Stimulated activated memory B cell treated with anti-CD40 and anti-IgM and Interleukin-4, amounts not matched to agents 10 μg/mL and 1 μg/mL and 100 μg/mL, for 72 hours (primary cell): ENCODE measurements around the gene VCPKMT.
"Not testable (repeated sequence)": the region's sequence is repeated elsewhere in the genome, so short reads cannot be mapped to it uniquely, and the experiment has no call there.

ENCODE experiments used
- ATAC-seq: fragments of 150-1000 bp; cut with Tn5 transposase; 2 replicates; pipeline ENCODE4 v1.10.0; 2021
- H3K27ac Mint-ChIP-seq: one replicate; pipeline ENCODE4 v1.8.0; 2022; ENCODE audit warnings: mild to moderate bottlenecking, mixed read lengths
- H3K27me3 Mint-ChIP-seq: one replicate; pipeline ENCODE4 v1.8.0; 2022; ENCODE audit warnings: mixed read lengths
- H3K36me3 Mint-ChIP-seq: one replicate; pipeline ENCODE4 v1.8.0; 2022; ENCODE audit warnings: mixed read lengths
- H3K4me1 Mint-ChIP-seq: one replicate; pipeline ENCODE4 v1.8.0; 2022; ENCODE audit warnings: mixed read lengths
- H3K4me3 Mint-ChIP-seq: one replicate; pipeline ENCODE4 v1.8.0; 2022; ENCODE audit warnings: mild to moderate bottlenecking, moderate library complexity, mixed read lengths
- H3K9me3 Mint-ChIP-seq: one replicate; pipeline ENCODE4 v1.8.0; 2022; ENCODE audit warnings: mixed read lengths

The VCPKMT gene

GRCh38 chr14:50085570-50086320 lies 30.6 kb downstream of the VCPKMT start:
- Mint-ChIP-seq H3K36me3 (peaks cover 16% of the 10 kb centered on the region), H3K27me3 (no peaks in the 10 kb centered on the region), H3K9me3 (peaks cover 2% of the 10 kb centered on the region), H3K4me1 (peaks cover 78% of the 10 kb centered on the region), H3K27ac (peak overlapping the region; percentile 97), H3K4me3 (peak overlapping the region; percentile 64)
- peak; percentile 87 for ATAC-seq

DNA sequence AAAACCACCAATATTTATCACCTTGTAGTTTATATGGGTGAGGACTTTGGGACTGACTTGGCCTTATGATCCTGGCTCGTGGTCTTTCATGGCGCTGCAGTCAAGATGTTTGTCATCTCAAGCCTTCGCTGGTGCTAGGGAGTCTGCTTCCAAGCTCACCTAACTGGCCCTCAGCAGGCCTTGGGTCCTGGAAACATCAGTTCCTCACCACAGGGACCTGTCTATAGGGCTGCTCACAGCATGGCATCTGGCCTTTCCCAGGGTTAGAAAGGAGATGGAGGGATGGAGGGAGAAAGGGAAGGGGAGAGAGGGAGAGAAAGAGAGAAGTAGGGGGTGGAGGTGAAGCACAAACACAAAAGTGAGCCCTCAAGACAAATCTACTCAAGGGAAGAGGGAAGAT lies 31.7 kb downstream of the VCPKMT start:
- no peak for ATAC-seq
- Mint-ChIP-seq H3K4me3 (peak overlapping the region; percentile 22), H3K27me3 (no peaks in the 10 kb centered on the region), H3K36me3 (peaks cover 13% of the 10 kb centered on the region), H3K9me3 (no peaks in the 10 kb centered on the region), H3K4me1 (peaks cover 68% of the 10 kb centered on the region), H3K27ac (peak overlapping the region; percentile 97)

DNA sequence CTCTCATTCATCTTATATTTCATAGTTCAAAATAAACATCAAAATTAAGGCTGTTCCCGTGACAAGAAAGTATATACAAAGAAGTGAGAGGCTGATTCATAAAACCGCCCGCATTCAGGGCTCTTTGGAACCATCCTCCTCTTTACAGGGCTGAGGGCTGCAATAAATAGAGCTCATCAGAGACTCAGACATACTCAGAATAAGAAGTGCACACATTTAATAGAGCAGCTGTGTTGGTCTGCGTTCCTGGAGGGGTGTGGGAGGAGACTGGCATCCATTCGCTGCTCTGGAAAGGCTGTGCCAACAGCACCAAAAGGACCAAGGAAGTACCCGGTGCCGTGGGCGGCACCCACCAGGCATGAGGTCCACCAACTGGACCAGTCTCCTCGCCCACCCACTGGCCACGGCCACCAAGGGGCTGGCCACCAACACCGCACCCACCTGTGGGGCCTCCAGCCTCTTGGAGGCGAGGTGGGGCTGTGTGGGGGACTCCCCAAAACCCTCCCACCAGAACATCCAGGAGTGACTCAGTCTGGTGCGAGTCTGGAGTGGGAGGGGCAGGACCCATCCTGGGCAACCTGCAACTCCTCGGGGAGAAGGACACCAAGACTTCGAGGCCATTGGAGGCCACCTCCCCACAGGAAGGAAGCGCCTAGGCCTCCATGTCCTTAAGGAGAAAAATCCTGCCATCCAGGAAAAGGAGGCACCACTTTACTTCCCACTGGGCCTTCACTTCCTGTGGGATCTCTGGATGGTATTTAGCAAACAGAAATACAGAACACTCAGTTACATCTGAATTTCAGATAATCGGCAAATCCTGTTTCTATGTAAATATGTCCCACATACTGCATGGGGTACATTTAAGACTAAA lies 32.7 kb downstream of the VCPKMT start:
- Mint-ChIP-seq H3K27ac (peak overlapping the region; percentile 97), H3K4me1 (peaks cover 74% of the 10 kb centered on the region), H3K4me3 (peak overlapping the region; percentile 68), H3K9me3 (no peaks in the 10 kb centered on the region), H3K36me3 (peaks cover 13% of the 10 kb centered on the region), H3K27me3 (no peaks in the 10 kb centered on the region)
- peak; percentile 65 for ATAC-seq

DNA sequence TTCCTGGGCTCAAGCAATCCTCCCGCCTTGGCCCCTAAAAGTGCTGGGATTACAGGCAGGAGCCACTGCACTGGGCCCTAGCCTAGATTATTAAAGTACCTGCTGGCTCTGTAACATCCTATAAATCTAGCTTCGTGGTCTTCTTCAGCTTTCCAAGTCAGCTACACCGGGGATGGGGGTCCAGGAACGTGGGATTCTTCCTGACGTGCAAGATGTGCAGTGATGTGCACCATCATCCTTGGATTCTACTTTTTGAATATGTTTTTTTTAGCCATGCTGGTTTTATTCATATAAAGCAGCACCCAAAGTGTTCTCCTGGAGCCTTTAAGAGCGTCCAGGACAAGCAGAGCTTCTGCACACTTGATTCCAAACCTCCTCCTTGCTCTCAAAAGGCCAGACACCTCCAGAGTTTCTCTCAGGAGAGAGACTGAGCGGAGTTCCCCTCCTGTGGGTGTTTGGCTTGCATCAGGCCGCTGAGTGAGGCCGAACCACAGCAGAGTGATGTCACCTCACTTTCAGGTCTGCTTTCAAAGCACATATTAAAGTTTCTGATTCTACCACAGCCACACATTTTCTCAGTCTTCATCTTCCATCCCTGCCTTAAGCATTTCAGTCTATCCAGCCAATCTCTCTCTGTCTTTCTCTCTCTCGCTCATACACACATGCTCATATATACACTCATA lies 33.4 kb downstream of the VCPKMT start:
- peak; percentile 85 for ATAC-seq

GRCh38 chr14:50082308-50082742 lies 34.0 kb downstream of the VCPKMT start:
- Mint-ChIP-seq H3K27ac (peak overlapping the region; percentile 97), H3K4me3 (peak overlapping the region; percentile 68), H3K27me3 (no peaks in the 10 kb centered on the region), H3K4me1 (peaks cover 75% of the 10 kb centered on the region), H3K9me3 (no peaks in the 10 kb centered on the region), H3K36me3 (peaks cover 7% of the 10 kb centered on the region)
- ATAC-seq: peak; percentile 35

More for the DNA sequence above, 33.4 kb downstream of the VCPKMT start:
- Mint-ChIP-seq H3K27ac (peak overlapping the region; percentile 97), H3K9me3 (no peaks in the 10 kb centered on the region), H3K36me3 (peaks cover 10% of the 10 kb centered on the region), H3K4me1 (peaks cover 76% of the 10 kb centered on the region), H3K4me3 (peak overlapping the region; percentile 68), H3K27me3 (no peaks in the 10 kb centered on the region)

GRCh38 chr14:50079103-50079502 lies 37.3 kb downstream of the VCPKMT start:
- not testable (repeated sequence) for H3K27me3 Mint-ChIP-seq, ATAC-seq, H3K9me3 Mint-ChIP-seq, H3K27ac Mint-ChIP-seq, H3K4me3 Mint-ChIP-seq
- Mint-ChIP-seq H3K36me3 (peaks cover 16% of the 10 kb centered on the region), H3K4me1 (peaks cover 64% of the 10 kb centered on the region)

GRCh38 chr14:50073663-50074062 lies 42.7 kb downstream of the VCPKMT start:
- ATAC-seq, H3K27ac Mint-ChIP-seq, H3K4me3 Mint-ChIP-seq, H3K9me3 Mint-ChIP-seq, H3K27me3 Mint-ChIP-seq: not testable (repeated sequence)
- Mint-ChIP-seq H3K4me1 (peaks cover 47% of the 10 kb centered on the region), H3K36me3 (peaks cover 26% of the 10 kb centered on the region)

- Mint-ChIP-seq H3K9me3 (peaks cover 4% of the 10 kb centered on the region), H3K27ac (peak overlapping the region; percentile 83), H3K36me3 (peaks cover 35% of the 10 kb centered on the region), H3K4me1 (peaks cover 43% of the 10 kb centered on the region), H3K27me3 (no peaks in the 10 kb centered on the region), H3K4me3 (no peak overlapping the region)
- no peak for ATAC-seq
These were observed 44.0 kb downstream of the VCPKMT start for GRCh38 chr14:50072395-50072794.

DNA sequence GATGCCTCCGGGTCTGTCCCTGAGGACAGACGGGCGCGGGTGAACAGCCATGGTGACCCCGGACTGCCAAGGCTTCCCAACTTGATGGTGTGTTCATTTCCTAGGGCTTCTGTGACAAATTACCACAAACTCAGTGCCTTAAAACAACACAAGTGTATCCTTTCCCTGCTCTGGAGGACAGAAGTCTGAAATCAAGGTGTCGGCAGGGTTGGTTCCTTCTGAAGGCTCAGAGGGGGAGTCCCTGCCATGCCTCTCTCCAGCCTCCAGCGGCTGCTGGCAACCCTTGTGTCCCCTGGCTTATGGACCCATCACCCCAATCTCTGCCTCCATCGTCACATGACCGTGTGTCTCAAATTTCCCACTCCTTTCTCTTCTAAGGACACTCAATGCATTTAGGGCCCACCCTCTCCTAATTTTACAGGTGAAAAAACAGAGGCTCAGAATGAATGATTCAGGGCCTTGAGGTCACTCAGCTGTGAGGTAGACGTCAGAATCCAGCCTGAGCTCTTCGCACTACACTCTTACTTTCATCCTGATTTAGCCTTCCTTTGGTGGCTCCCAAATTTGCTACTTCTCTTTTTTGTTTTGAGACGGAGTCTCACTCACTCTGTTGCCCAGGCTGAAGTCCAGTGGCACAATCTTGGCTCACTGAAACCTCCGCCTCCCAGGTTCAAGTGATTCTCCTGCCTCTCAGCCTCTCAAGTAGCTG lies 45.4 kb downstream of the VCPKMT start:
- H3K9me3 Mint-ChIP-seq: peaks cover 4% of the 10 kb centered on the region
- H3K4me1 Mint-ChIP-seq: peaks cover 40% of the 10 kb centered on the region
- no peak overlapping the region for H3K4me3 Mint-ChIP-seq
- peak overlapping the region; percentile 83 for H3K27ac Mint-ChIP-seq
- no peaks in the 10 kb centered on the region for H3K27me3 Mint-ChIP-seq
- peak; percentile 55 for ATAC-seq
- H3K36me3 Mint-ChIP-seq: peaks cover 37% of the 10 kb centered on the region

GRCh38 chr14:50070230-50070629 lies 46.1 kb downstream of the VCPKMT start:
- no peak overlapping the region for H3K4me3 Mint-ChIP-seq
- peaks cover 4% of the 10 kb centered on the region for H3K9me3 Mint-ChIP-seq
- ATAC-seq: no peak
- H3K27ac Mint-ChIP-seq: no peak overlapping the region
- peaks cover 37% of the 10 kb centered on the region for H3K36me3 Mint-ChIP-seq
- peaks cover 47% of the 10 kb centered on the region for H3K4me1 Mint-ChIP-seq
- no peaks in the 10 kb centered on the region for H3K27me3 Mint-ChIP-seq

GRCh38 chr14:50069325-50069724 lies 47.0 kb downstream of the VCPKMT start:
- H3K36me3 Mint-ChIP-seq: peaks cover 32% of the 10 kb centered on the region
- H3K4me1 Mint-ChIP-seq: peaks cover 51% of the 10 kb centered on the region
- ATAC-seq: no peak
- H3K4me3 Mint-ChIP-seq: no peak overlapping the region
- H3K27me3 Mint-ChIP-seq: no peaks in the 10 kb centered on the region
- no peak overlapping the region for H3K27ac Mint-ChIP-seq
- no peaks in the 10 kb centered on the region for H3K9me3 Mint-ChIP-seq

GRCh38 chr14:50068496-50068895 lies 47.9 kb downstream of the VCPKMT start:
- Mint-ChIP-seq H3K36me3 (peaks cover 32% of the 10 kb centered on the region), H3K27me3 (no peaks in the 10 kb centered on the region), H3K4me3 (no peak overlapping the region), H3K9me3 (no peaks in the 10 kb centered on the region), H3K4me1 (peaks cover 59% of the 10 kb centered on the region), H3K27ac (no peak overlapping the region)
- ATAC-seq: no peak

DNA sequence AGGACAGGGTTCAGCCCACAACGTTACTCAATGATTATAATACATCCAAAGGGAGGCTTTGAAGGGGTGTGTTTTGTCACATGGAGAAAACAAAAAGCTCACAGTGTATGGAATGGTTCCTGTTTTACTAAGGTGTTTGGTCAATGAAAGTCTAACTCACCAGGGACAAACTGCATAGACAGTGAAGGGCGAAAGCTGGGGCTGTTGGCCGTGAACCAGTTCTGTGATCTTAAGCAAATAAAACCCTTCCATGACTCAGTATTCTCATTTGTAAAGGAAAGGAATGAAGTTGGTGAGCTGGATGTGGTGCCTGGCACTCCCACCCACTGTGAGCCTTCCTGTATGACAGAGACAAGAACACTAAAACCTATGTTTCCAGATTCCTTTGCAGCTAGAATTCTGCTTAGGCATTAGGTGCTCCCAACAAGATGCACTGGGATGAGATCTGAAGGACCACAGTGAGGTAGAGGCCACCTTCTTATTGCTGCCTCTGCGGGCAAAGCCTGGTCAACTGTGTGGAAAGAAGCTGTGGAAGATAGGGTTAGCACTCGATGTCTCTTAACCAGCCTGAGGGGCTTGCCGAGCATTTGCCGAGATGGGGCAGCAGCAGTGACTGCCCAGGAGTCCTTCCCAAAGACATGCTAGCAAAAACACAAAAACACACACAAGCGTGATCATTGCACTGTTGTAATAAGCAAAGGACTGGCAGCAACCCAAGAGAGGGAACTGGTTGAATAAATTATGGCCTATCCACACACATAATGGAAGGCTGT lies 48.5 kb downstream of the VCPKMT start:
- Mint-ChIP-seq H3K9me3 (no peaks in the 10 kb centered on the region), H3K27ac (peak overlapping the region; percentile 96), H3K36me3 (peaks cover 28% of the 10 kb centered on the region), H3K4me3 (no peak overlapping the region), H3K27me3 (no peaks in the 10 kb centered on the region), H3K4me1 (peaks cover 65% of the 10 kb centered on the region)
- ATAC-seq: no peak

GRCh38 chr14:50065583-50065982 lies 50.8 kb downstream of the VCPKMT start:
- Mint-ChIP-seq H3K4me3 (no peak overlapping the region), H3K9me3 (no peaks in the 10 kb centered on the region), H3K27ac (peak overlapping the region; percentile 96), H3K36me3 (peaks cover 27% of the 10 kb centered on the region), H3K27me3 (no peaks in the 10 kb centered on the region), H3K4me1 (peaks cover 69% of the 10 kb centered on the region)
- ATAC-seq: no peak
